CD4-positive, alpha-beta T cell (primary cell): ENCODE data around the gene TSPAN18. TPM values are rescaled to one million over a fixed set of nuclear protein-coding genes. Genes with fewer than 3 reads are reported as not detected.

ENCODE experiments used
- ATAC-seq: fragments of 200-7000 bp; cut with Tn5 transposase; one replicate; pipeline ENCODE4 v1.10.0; 2022; ENCODE audit warnings: mild to moderate bottlenecking; ENCODE audit not compliant: poor library complexity
- CTCF ChIA-PET: fragments of 350-600 bp; sonication (Branson Sonifier 250); formaldehyde crosslinking; loops from one replicate; lab custom pipeline; 2021; ENCODE audit warnings: antibody characterized with exemption, inconsistent platforms; lab: Charles Lee
- POLR2A ChIA-PET: fragments of 350-600 bp; sonication (Branson Sonifier 250); formaldehyde crosslinking; loops from one replicate; lab custom pipeline; 2021; ENCODE audit warnings: antibody characterized with exemption, inconsistent platforms; lab: Charles Lee
- DNase-seq, 14 experiments: peaks; one replicate each; pipeline ENCODE4 v3.0.0-alpha.2; 2013 to 2020; ENCODE audit warnings: mixed read lengths in 2 of 14
- H3K27ac ChIP-seq, 2 donors: one replicate each; pipeline versions ENCODE4 v1.5.1 to v1.7.0; 2013; ENCODE audit warnings: low read length in 2 of 2, low read depth in 1 of 2, mild to moderate bottlenecking in 1 of 2
- H3K27me3 ChIP-seq, 2 experiments: 1 replicate in 1 of 2; 2 replicates in 1 of 2; pipeline versions ENCODE4 v1.6.1 to v1.7.0; 2013; ENCODE audit warnings: low read length in 2 of 2, control low read depth in 1 of 2, mild to moderate bottlenecking in 1 of 2, moderate library complexity in 1 of 2; ENCODE audit not compliant: insufficient read depth in 2 of 2, control insufficient read depth in 1 of 2
- H3K36me3 ChIP-seq: one replicate; pipeline ENCODE4 v1.6.1; 2013; ENCODE audit warnings: low read length, control low read depth; ENCODE audit not compliant: insufficient read depth
- H3K4me1 ChIP-seq: one replicate; pipeline ENCODE4 v1.6.1; 2013; ENCODE audit warnings: low read length, control low read depth; ENCODE audit not compliant: insufficient read depth
- H3K4me3 ChIP-seq: one replicate; pipeline ENCODE4 v1.5.1; 2013; ENCODE audit warnings: mild to moderate bottlenecking, low read length, moderate library complexity
- H3K9me3 ChIP-seq, 2 experiments: 1 replicate in 1 of 2; 2 replicates in 1 of 2; pipeline versions ENCODE4 v1.6.1 to v1.7.0; 2013; ENCODE audit warnings: low read length in 2 of 2, mild to moderate bottlenecking in 2 of 2, control low read depth in 1 of 2, moderate library complexity in 1 of 2; ENCODE audit not compliant: control insufficient read depth in 1 of 2, insufficient read depth in 1 of 2
- H3K27ac Mint-ChIP-seq: one replicate; pipeline ENCODE4 v1.8.0; 2020; ENCODE audit warnings: mixed read lengths
- H3K27me3 Mint-ChIP-seq: one replicate; pipeline ENCODE4 v1.8.0; 2021; ENCODE audit warnings: mixed read lengths
- H3K36me3 Mint-ChIP-seq: one replicate; pipeline ENCODE4 v1.8.0; 2021; ENCODE audit warnings: low read depth, mixed read lengths
- H3K4me1 Mint-ChIP-seq: one replicate; pipeline ENCODE4 v1.8.0; 2021; ENCODE audit warnings: low read depth, mixed read lengths
- H3K4me3 Mint-ChIP-seq: one replicate; pipeline ENCODE4 v1.8.0; 2020; ENCODE audit warnings: mild to moderate bottlenecking, mixed read lengths
- H3K9me3 Mint-ChIP-seq: one replicate; pipeline ENCODE4 v1.8.0; 2020; ENCODE audit warnings: mixed read lengths
- intact Hi-C, 2 experiments: fragments of 100-400 bp; cut with DNase I in 1 of 2; cut with micrococcal nuclease in 1 of 2; formaldehyde crosslinking; loops; one replicate each; pipeline versions ENCODE4 v1.15.1 to v1.9.0; 2023 to 2025; cut with DNase I, micrococcal nuclease
- total RNA-seq, 174 experiments: library from RNA in 2 of 174; stranded (reverse) in 2 of 174; gene quantifications; one replicate each; pipeline ENCODE4 v1.2.3 and lab custom pipeline; 2021 to 2026
- TF ChIP-seq, protein P1 (sequence below): fragments of 200-600 bp; IDR thresholded peaks from one replicate; pipeline ENCODE4 v1.8.0; 2022; ENCODE audit warnings: antibody characterized with exemption, mild to moderate bottlenecking

TSPAN18 gene
- total RNA-seq, 2 experiments from 2014 or later, result 23.0 to 25.3 TPM

DNA sequence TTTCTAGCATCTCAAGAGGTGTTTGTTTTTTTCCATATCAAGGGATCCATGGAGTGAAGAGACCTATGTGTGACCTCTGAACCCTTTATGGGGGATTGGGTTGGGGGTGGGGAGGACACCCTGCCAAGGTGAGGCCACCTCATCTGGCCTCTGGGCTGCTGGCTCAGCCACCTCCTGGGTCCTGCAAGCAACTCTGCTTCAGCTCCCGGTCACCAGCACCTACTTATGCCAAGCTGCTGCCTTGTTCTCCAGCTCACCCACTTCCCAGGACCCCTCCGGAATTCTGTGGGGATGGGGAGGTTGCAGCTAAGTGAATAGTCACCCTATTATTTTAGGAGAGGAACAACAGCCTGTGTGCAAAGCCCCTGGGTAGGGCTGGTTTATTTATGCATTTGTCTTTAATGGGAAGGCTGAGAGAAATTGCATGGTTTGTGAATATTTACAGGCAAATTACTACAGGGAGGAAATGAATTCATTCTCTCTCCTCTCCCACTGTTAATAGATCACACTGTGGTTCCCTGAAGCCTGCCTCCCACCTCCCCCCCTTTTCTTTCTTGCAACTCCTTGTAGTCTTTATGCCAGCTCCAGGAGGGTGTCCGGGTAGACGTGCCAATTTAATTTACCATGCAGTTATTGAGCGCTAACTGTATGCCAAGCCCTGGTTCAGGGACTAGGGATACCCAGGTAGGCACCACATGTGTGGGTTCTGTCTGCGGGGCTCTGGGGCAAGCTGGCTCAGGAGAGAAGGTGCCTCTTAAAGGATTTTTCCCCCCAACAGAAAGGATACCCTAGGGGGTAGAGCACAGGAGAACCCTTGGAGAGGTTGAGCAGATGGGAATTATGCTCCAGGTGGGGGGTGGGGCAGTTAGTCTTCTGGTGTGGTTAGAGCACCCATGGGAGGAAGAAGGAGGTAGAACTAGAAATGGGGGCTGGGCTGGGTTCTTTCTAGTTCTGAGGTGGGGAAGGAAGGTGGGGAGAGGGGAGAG lies 50.7 kb downstream of the TSPAN18 start:
- peaks cover 16% of the 10 kb centered on the region for H3K36me3 ChIP-seq
- H3K4me1 Mint-ChIP-seq, result peaks cover 20% of the 10 kb centered on the region
- POLR2A ChIA-PET, result no interaction called here
- CTCF ChIA-PET, result no interaction called here
- peaks cover 6% of the 10 kb centered on the region for H3K27me3 Mint-ChIP-seq
- no peaks in the 10 kb centered on the region for H3K9me3 ChIP-seq
- no peak overlapping the region for H3K4me3 Mint-ChIP-seq
- ATAC-seq (no peak), DNase-seq (no peak)
- no peaks in the 10 kb centered on the region for H3K9me3 Mint-ChIP-seq
- peaks cover 17% of the 10 kb centered on the region for H3K4me1 ChIP-seq
- H3K27ac ChIP-seq, result no peak overlapping the region
- no peaks in the 10 kb centered on the region for H3K36me3 Mint-ChIP-seq
- H3K27me3 ChIP-seq, result no peaks in the 10 kb centered on the region
- no peak overlapping the region for H3K4me3 ChIP-seq
- intact Hi-C loops, result loop anchor here in 1 of 2 experiments (10.0 kb wide), 1 partner anchor 123 kb away; no protein-coding TSS in a partner anchor
- no peak overlapping the region for H3K27ac Mint-ChIP-seq
- TF ChIP-seq, protein P1, sequence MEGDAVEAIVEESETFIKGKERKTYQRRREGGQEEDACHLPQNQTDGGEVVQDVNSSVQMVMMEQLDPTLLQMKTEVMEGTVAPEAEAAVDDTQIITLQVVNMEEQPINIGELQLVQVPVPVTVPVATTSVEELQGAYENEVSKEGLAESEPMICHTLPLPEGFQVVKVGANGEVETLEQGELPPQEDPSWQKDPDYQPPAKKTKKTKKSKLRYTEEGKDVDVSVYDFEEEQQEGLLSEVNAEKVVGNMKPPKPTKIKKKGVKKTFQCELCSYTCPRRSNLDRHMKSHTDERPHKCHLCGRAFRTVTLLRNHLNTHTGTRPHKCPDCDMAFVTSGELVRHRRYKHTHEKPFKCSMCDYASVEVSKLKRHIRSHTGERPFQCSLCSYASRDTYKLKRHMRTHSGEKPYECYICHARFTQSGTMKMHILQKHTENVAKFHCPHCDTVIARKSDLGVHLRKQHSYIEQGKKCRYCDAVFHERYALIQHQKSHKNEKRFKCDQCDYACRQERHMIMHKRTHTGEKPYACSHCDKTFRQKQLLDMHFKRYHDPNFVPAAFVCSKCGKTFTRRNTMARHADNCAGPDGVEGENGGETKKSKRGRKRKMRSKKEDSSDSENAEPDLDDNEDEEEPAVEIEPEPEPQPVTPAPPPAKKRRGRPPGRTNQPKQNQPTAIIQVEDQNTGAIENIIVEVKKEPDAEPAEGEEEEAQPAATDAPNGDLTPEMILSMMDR, result no peak

DNA sequence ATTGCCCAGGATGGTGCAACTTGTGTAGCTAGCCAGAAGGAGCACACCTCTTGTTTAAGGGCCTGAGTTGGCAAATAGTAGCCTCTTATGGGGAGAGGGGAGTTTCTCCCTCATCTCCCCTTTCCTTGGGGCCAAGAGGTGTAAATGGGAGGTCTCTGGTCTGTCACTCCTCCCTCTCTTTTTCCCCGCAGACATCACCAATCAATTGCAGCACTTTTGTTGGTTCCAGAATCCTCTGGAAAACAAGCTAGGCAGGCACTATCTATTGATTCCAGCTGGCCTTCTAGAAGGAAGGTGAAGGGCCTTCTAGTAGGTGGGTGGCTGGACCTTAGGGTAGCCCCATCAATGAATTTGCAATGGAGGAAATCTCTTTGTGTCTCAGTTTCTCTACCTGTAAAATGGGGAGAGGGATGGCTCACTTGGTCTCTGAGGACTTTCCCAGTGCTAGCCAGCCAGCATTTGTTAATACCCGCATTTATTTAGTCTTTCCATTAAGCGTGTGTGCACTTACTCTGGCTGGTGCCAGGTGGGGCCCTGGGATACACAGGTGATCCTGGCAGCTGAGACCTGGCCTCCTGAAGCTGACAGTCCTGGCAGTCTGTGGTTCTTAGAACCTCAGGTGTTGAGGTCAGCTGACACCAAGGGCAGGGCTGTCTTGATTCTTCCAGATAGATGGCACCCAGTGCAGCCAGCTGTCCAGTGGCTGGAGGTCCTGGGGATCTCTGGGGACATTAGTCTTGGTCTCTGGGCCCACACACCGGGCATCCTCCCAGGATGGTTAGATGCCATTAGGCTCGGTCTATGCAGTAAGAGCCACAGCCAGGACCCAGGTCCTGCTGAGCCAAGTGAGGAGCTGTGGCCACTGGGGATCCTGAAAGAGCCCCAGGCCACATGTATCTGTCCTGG lies 51.7 kb downstream of the TSPAN18 start:
- peaks cover 17% of the 10 kb centered on the region for H3K4me1 ChIP-seq
- intact Hi-C loops, result loop anchor here in 1 of 2 experiments (10.0 kb wide), 1 partner anchor 124 kb away; no protein-coding TSS in a partner anchor
- ATAC-seq (no peak), DNase-seq (no peak)
- H3K36me3 Mint-ChIP-seq, result no peaks in the 10 kb centered on the region
- no peaks in the 10 kb centered on the region for H3K9me3 Mint-ChIP-seq
- H3K4me3 Mint-ChIP-seq, result no peak overlapping the region
- ChIA-PET CTCF (no interaction called here), POLR2A (no interaction called here)
- peaks cover 6% of the 10 kb centered on the region for H3K27me3 Mint-ChIP-seq
- H3K4me1 Mint-ChIP-seq, result peaks cover 20% of the 10 kb centered on the region
- H3K36me3 ChIP-seq, result peaks cover 16% of the 10 kb centered on the region
- H3K27me3 ChIP-seq, result no peaks in the 10 kb centered on the region
- no peak overlapping the region for H3K4me3 ChIP-seq
- H3K9me3 ChIP-seq, result no peaks in the 10 kb centered on the region
- H3K27ac ChIP-seq, result no peak overlapping the region
- TF ChIP-seq, protein P1, result no peak
- H3K27ac Mint-ChIP-seq, result no peak overlapping the region

DNA sequence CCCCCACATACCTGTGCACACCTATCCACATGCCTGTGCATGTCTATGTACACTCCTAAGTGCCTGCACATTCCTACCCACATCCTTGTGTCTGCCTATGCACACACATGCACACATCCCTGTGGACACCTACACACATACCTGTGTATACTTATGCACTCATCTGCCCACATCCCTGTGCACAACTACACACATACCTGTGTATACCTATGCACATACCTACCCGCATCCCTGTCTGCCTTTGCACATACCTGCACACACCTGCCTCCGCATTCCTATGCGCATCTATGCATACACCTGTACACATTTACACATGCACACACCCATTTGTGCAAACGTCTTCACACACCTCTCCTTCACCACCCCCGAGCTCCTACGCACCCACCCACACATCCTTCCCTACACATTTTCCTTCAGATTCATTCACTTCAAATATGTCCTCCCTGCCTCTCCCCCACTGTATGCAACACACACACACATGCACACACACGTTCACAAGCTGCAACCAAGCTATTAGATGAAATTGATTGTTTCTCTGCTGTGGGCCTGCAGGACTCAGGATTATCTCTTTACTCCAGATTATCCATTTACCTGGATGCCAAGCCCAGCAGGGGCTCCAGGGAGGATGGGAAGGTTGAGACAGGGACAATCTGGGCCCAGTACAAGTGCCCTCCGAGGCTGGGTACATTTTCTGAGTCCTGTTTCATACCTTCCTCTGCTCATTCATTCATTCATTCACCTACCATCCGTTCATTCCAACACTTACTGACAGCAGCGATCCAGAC lies 53.2 kb downstream of the TSPAN18 start:
- H3K27me3 ChIP-seq, result no peaks in the 10 kb centered on the region
- POLR2A ChIA-PET, result no interaction called here
- H3K27ac ChIP-seq, result no peak overlapping the region
- TF ChIP-seq, protein P1, result no peak
- H3K4me3 ChIP-seq, result no peak overlapping the region
- H3K4me1 ChIP-seq, result peaks cover 9% of the 10 kb centered on the region
- H3K9me3 ChIP-seq, result no peaks in the 10 kb centered on the region
- no peaks in the 10 kb centered on the region for H3K36me3 Mint-ChIP-seq
- ATAC-seq (no peak), DNase-seq (no peak)
- H3K4me1 Mint-ChIP-seq, result peaks cover 20% of the 10 kb centered on the region
- H3K36me3 ChIP-seq, result peaks cover 16% of the 10 kb centered on the region
- H3K27me3 Mint-ChIP-seq, result peaks cover 5% of the 10 kb centered on the region
- no peak overlapping the region for H3K4me3 Mint-ChIP-seq
- H3K9me3 Mint-ChIP-seq, result no peaks in the 10 kb centered on the region
- intact Hi-C loops, result loop anchor here in 1 of 2 experiments (10.0 kb wide), 1 partner anchor 125 kb away; no protein-coding TSS in a partner anchor
- CTCF ChIA-PET, result no interaction called here
- H3K27ac Mint-ChIP-seq, result no peak overlapping the region
